GM12892 (cell line): Measurements from ENCODE around the gene ZNF853.

Source experiments
- POLR2A ChIP-seq: IDR thresholded peaks from 2 replicates; pipeline ENCODE4 v1.6.1; 2011; ENCODE audit warnings: low read depth, low read length, control low read depth
- POLR2AphosphoS5 ChIP-seq: IDR thresholded peaks from 2 replicates; pipeline ENCODE4 v1.6.1; 2011; ENCODE audit warnings: low read depth, low read length, control low read depth

- TF ChIP-seq POLR2A = no peak
- TF ChIP-seq POLR2AphosphoS5 = no peak
Observed at GRCh38 chr7:6608081-6608480, 7.3 kb upstream of the ZNF853 start.
